PC-3 (cell line): Measurements from ENCODE around the gene IRF3. TPM values are rescaled to one million over a fixed set of nuclear protein-coding genes. Genes with fewer than 3 reads are reported as not detected.

Experiments used
- ATAC-seq: fragments of 200-7000 bp; cut with Tn5 transposase; 2 replicates; pipeline ENCODE4 v1.9.1; 2020; ENCODE audit warnings: mild to moderate bottlenecking, moderate library complexity
- BruUV-seq: library from RNA; stranded (reverse); fragments of 400-500 nt; replicated peaks from 2 replicates; lab custom pipeline; 2021; lab: Mats Ljungman, UMichigan
- CTCF ChIA-PET: fragments of 300-600 bp; sonication (Branson Sonifier 250); formaldehyde crosslinking; loops from one replicate; lab custom pipeline; 2022; ENCODE audit warnings: antibody characterized with exemption; lab: Charles Lee
- POLR2A ChIA-PET: fragments of 300-600 bp; sonication (Branson Sonifier 250); formaldehyde crosslinking; loops from one replicate; lab custom pipeline; 2022; ENCODE audit warnings: antibody characterized with exemption; ENCODE audit not compliant: unreplicated experiment; lab: Charles Lee
- DNase-seq: peaks from one replicate; pipeline ENCODE4 v3.0.0-alpha.2; 2015
- H2AFZ ChIP-seq: fragments of 300-600 bp; sonication (generic); 2 replicates; pipeline ENCODE4 v1.6.0; 2016; ENCODE audit warnings: antibody characterized with exemption, low read length
- H3F3A ChIP-seq: fragments of 300-600 bp; sonication (generic); one replicate; pipeline ENCODE4 v1.6.0; 2017; ENCODE audit warnings: antibody characterized with exemption, low read length, control low read depth, mild to moderate bottlenecking; ENCODE audit not compliant: unreplicated experiment
- H3K27ac ChIP-seq: fragments of 300-600 bp; sonication (generic); 2 replicates; pipeline ENCODE4 v1.5.1; 2016; ENCODE audit warnings: mild to moderate bottlenecking, low read length
- H3K27me3 ChIP-seq: fragments of 300-600 bp; sonication (generic); 2 replicates; pipeline ENCODE4 v1.6.1; 2016; ENCODE audit warnings: low read length, mixed read lengths
- H3K36me3 ChIP-seq: fragments of 300-600 bp; sonication (generic); 2 replicates; pipeline ENCODE4 v1.6.1; 2016; ENCODE audit warnings: low read depth, mixed run types, low read length, mixed read lengths
- H3K4me1 ChIP-seq: fragments of 300-600 bp; sonication (generic); 2 replicates; pipeline ENCODE4 v1.5.1; 2016; ENCODE audit warnings: low read length; ENCODE audit not compliant: insufficient read depth
- H3K4me2 ChIP-seq: fragments of 300-600 bp; sonication (generic); 2 replicates; pipeline ENCODE4 v1.6.0; 2016; ENCODE audit warnings: low read length
- H3K4me3 ChIP-seq: fragments of 300-600 bp; sonication (generic); 2 replicates; pipeline ENCODE4 v1.5.1; 2016; ENCODE audit warnings: mild to moderate bottlenecking, low read length, mixed read lengths
- H3K79me2 ChIP-seq: fragments of 300-600 bp; sonication (generic); 2 replicates; pipeline ENCODE4 v1.6.1; 2017; ENCODE audit warnings: low read length, mixed read lengths
- H3K9ac ChIP-seq: fragments of 300-600 bp; sonication (generic); 2 replicates; pipeline ENCODE4 v1.6.0; 2016; ENCODE audit warnings: mild to moderate bottlenecking, low read length
- H3K9me2 ChIP-seq: fragments of 300-600 bp; sonication (generic); replicated peaks from 2 replicates; pipeline ENCODE4 v1.6.1; 2016; ENCODE audit warnings: mixed run types, low read length, mixed read lengths
- H3K9me3 ChIP-seq: fragments of 300-600 bp; sonication (generic); 2 replicates; pipeline ENCODE4 v1.6.1; 2016; ENCODE audit warnings: low read length, mixed read lengths
- H4K20me1 ChIP-seq: fragments of 300-600 bp; sonication (generic); 2 replicates; pipeline ENCODE4 v1.6.1; 2016; ENCODE audit warnings: low read length, mixed read lengths
- CTCF ChIP-seq: fragments of 300-600 bp; sonication (generic); conservative IDR thresholded peaks from 2 replicates; pipeline ENCODE4 v1.5.1; 2017; ENCODE audit warnings: antibody characterized with exemption, low read depth, mild to moderate bottlenecking, low read length
- EZH2 ChIP-seq: fragments of 300-600 bp; sonication (generic); IDR thresholded peaks from one replicate; pipeline ENCODE4 v1.6.1; 2017; ENCODE audit warnings: antibody characterized with exemption, mild to moderate bottlenecking, low read length; ENCODE audit not compliant: unreplicated experiment
- EZH2phosphoT487 ChIP-seq: fragments of 300-600 bp; sonication (generic); IDR thresholded peaks from 2 replicates; pipeline ENCODE4 v1.6.1; 2018; ENCODE audit warnings: mild to moderate bottlenecking, antibody characterized with exemption, low read length, borderline replicate concordance
- intact Hi-C: fragments of 100-400 bp; cut with micrococcal nuclease; formaldehyde crosslinking; loops from 2 replicates; pipeline ENCODE4 v1.9.0; 2023
- total RNA-seq: library from RNA; depleted of rRNA; stranded (reverse); fragments of >200 nt; gene quantifications from 2 replicates; pipeline ENCODE4 v1.2.3, GENCODE V29; 2014

IRF3 gene
- total RNA-seq, 1 experiment from 2014 or later: 236 TPM

GRCh38 chr19:49687566-49688316 is 22.1 kb upstream of the IRF3 start:
- Histone ChIP-seq H2AFZ (no peak overlapping the region), H3K27ac (no peak overlapping the region), H3K4me1 (peaks cover 19% of the 10 kb centered on the region), H3K79me2 (no peaks in the 10 kb centered on the region), H3K4me2 (no peak overlapping the region), H3F3A (no peaks in the 10 kb centered on the region), H3K27me3 (no peaks in the 10 kb centered on the region), H3K9ac (no peak overlapping the region), H3K36me3 (peaks cover 31% of the 10 kb centered on the region), H3K4me3 (no peak overlapping the region), H4K20me1 (peaks cover 14% of the 10 kb centered on the region; the same call in 1 of the 2 replicates), H3K9me3 (no peaks in the 10 kb centered on the region), H3K9me2 (no peaks in the 10 kb centered on the region)
- BruUV-seq: no TSS peak
- intact Hi-C loops: no loop called here
- TF ChIP-seq EZH2phosphoT487 (no peak), EZH2 (no peak), CTCF (no peak)
- ATAC-seq: no peak
- DNase-seq: peak; percentile 31
- ChIA-PET POLR2A (no interaction called here), CTCF (no interaction called here)

- H3K27ac ChIP-seq: no peak overlapping the region
- H3K79me2 ChIP-seq: peaks cover 4% of the 10 kb centered on the region; the same call in 1 of the 2 replicates
- peaks cover 36% of the 10 kb centered on the region for H3K36me3 ChIP-seq
- ChIA-PET CTCF (no interaction called here), POLR2A (no interaction called here)
- no peaks in the 10 kb centered on the region for H3K9me3 ChIP-seq
- TF ChIP-seq CTCF: no peak
- no peak for TF ChIP-seq EZH2phosphoT487
- no peak for TF ChIP-seq EZH2
- peaks cover 19% of the 10 kb centered on the region for H3K4me1 ChIP-seq
- DNase-seq: no peak
- no peak overlapping the region for H3K9ac ChIP-seq
- no peaks in the 10 kb centered on the region for H3K27me3 ChIP-seq
- no peaks in the 10 kb centered on the region for H3K9me2 ChIP-seq
- ATAC-seq: no peak
- no peaks in the 10 kb centered on the region for H3F3A ChIP-seq
- H3K4me2 ChIP-seq: no peak overlapping the region
- BruUV-seq: no TSS peak
- no peak overlapping the region for H2AFZ ChIP-seq
- intact Hi-C loops: no loop called here
- no peak overlapping the region for H3K4me3 ChIP-seq
- H4K20me1 ChIP-seq: peaks cover 14% of the 10 kb centered on the region
These were observed 21.5 kb upstream of the IRF3 start for GRCh38 chr19:49687150-49687549.

- Histone ChIP-seq H3F3A (no peaks in the 10 kb centered on the region), H3K79me2 (peaks cover 10% of the 10 kb centered on the region; the same call in 1 of the 2 replicates), H3K4me1 (peaks cover 17% of the 10 kb centered on the region), H4K20me1 (peaks cover 19% of the 10 kb centered on the region), H3K27ac (no peak overlapping the region), H3K9me3 (no peaks in the 10 kb centered on the region), H3K9me2 (no peaks in the 10 kb centered on the region), H3K4me2 (no peak overlapping the region), H3K36me3 (peaks cover 41% of the 10 kb centered on the region), H3K4me3 (no peak overlapping the region), H3K27me3 (no peaks in the 10 kb centered on the region), H2AFZ (no peak overlapping the region), H3K9ac (no peak overlapping the region)
- intact Hi-C loops: no loop called here
- ChIA-PET CTCF (no interaction called here), POLR2A (interaction anchor here (0.6 kb wide), 1 partner anchor 172 kb away, joined by 5 read pairs; no protein-coding TSS in a partner anchor)
- no TSS peak for BruUV-seq
- ATAC-seq (no peak), DNase-seq (no peak)
- TF ChIP-seq CTCF: no peak
- no peak for TF ChIP-seq EZH2phosphoT487
- TF ChIP-seq EZH2: no peak
These were observed 20.9 kb upstream of the IRF3 start for GRCh38 chr19:49686503-49687088.
